ENCODE measurements around the gene HDAC4.

HDAC4 gene

GRCh38 chr2:239003624-239004273 lies 397.1 kb downstream of the HDAC4 start:
- WGBS (ENCODE audit: extremely low coverage, insufficient coverage, insufficient read length), result no CpG with 5 or more reads among the region's 25 CpGs

GRCh38 chr2:239002954-239003623 lies 397.7 kb downstream of the HDAC4 start:
- Histone ChIP-seq H3K4me3 (ENCODE audit: low read depth, low read length) (no peak overlapping the region), H4K12ac (ENCODE audit: low read depth, low read length) (no peak overlapping the region), H3K18ac (ENCODE audit: low read length) (no peak overlapping the region), H2AFZ (ENCODE audit: insufficient read depth, low read length, poor library complexity) (no peak overlapping the region), H3K9me3 (ENCODE audit: insufficient read depth, low read depth, low read length) (peaks cover 3% of the 10 kb centered on the region), H3K27me3 (ENCODE audit: insufficient read depth, low read length) (no peaks in the 10 kb centered on the region), H3K23ac (ENCODE audit: low read length) (no peak overlapping the region), H3K4ac (ENCODE audit: low read depth, low read length) (no peak overlapping the region), H2AK5ac (ENCODE audit: low read length) (no peak overlapping the region), H3K14ac (ENCODE audit: low read length) (no peak overlapping the region), H4K8ac (ENCODE audit: low read depth, low read length) (no peak overlapping the region), H3K9ac (ENCODE audit: low read length) (no peak overlapping the region), H2BK12ac (ENCODE audit: low read length) (no peak overlapping the region), H3K36me3 (ENCODE audit: control insufficient read depth in 1 of 2, insufficient read depth in 2 of 2, low read length in 2 of 2) (no peaks in the 10 kb centered on the region), H3K27ac (ENCODE audit: low read depth, low read length) (no peak overlapping the region), H3K79me1 (ENCODE audit: low read length) (no peaks in the 10 kb centered on the region), H3K79me2 (ENCODE audit: control insufficient read depth, insufficient read depth, low read length, poor library complexity) (no peaks in the 10 kb centered on the region), H3K4me2 (ENCODE audit: low read length) (no peak overlapping the region), H2BK120ac (ENCODE audit: insufficient read depth, low read length, poor library complexity) (no peak overlapping the region), H3K4me1 (ENCODE audit: control insufficient read depth in 1 of 2, insufficient read depth in 2 of 2, low read length in 2 of 2) (no peaks in the 10 kb centered on the region), H4K91ac (ENCODE audit: low read depth, low read length) (no peak overlapping the region), H2BK5ac (ENCODE audit: low read depth, low read length, poor library complexity) (no peak overlapping the region)
- no peak for DNase-seq
- WGBS (ENCODE audit: extremely low coverage, insufficient coverage, insufficient read length), result no CpG with 5 or more reads among the region's 13 CpGs

More at GRCh38 chr2:239003624-239004273, 397.1 kb downstream of the HDAC4 start:
- H3K9ac ChIP-seq (ENCODE audit: low read length), result no peak overlapping the region
- H3K9me3 ChIP-seq (ENCODE audit: insufficient read depth, low read depth, low read length), result peaks cover 3% of the 10 kb centered on the region
- no peak overlapping the region for H3K14ac ChIP-seq (ENCODE audit: low read length)
- H3K4ac ChIP-seq (ENCODE audit: low read depth, low read length), result no peak overlapping the region
- DNase-seq, result no peak
- no peak overlapping the region for H4K8ac ChIP-seq (ENCODE audit: low read depth, low read length)
- H2AK5ac ChIP-seq (ENCODE audit: low read length), result no peak overlapping the region
- H4K91ac ChIP-seq (ENCODE audit: low read depth, low read length), result no peak overlapping the region
- H2BK12ac ChIP-seq (ENCODE audit: low read length), result no peak overlapping the region
- no peak overlapping the region for H3K4me3 ChIP-seq (ENCODE audit: low read depth, low read length)
- no peak overlapping the region for H2BK120ac ChIP-seq (ENCODE audit: insufficient read depth, low read length, poor library complexity)
- H4K12ac ChIP-seq (ENCODE audit: low read depth, low read length), result no peak overlapping the region
- H3K79me1 ChIP-seq (ENCODE audit: low read length), result no peaks in the 10 kb centered on the region
- no peak overlapping the region for H3K27ac ChIP-seq (ENCODE audit: low read depth, low read length)
- H2AFZ ChIP-seq (ENCODE audit: insufficient read depth, low read length, poor library complexity), result no peak overlapping the region
- H3K18ac ChIP-seq (ENCODE audit: low read length), result no peak overlapping the region
- H3K27me3 ChIP-seq (ENCODE audit: insufficient read depth, low read length), result no peaks in the 10 kb centered on the region
- H3K79me2 ChIP-seq (ENCODE audit: control insufficient read depth, insufficient read depth, low read length, poor library complexity), result no peaks in the 10 kb centered on the region
- no peaks in the 10 kb centered on the region for H3K4me1 ChIP-seq (ENCODE audit: control insufficient read depth in 1 of 2, insufficient read depth in 2 of 2, low read length in 2 of 2)
- H2BK5ac ChIP-seq (ENCODE audit: low read depth, low read length, poor library complexity), result no peak overlapping the region
- H3K36me3 ChIP-seq (ENCODE audit: control insufficient read depth in 1 of 2, insufficient read depth in 2 of 2, low read length in 2 of 2), result no peaks in the 10 kb centered on the region
- H3K4me2 ChIP-seq (ENCODE audit: low read length), result no peak overlapping the region
- no peak overlapping the region for H3K23ac ChIP-seq (ENCODE audit: low read length)

GRCh38 chr2:239002591-239002953 lies 398.2 kb downstream of the HDAC4 start:
- H3K4ac ChIP-seq (ENCODE audit: low read depth, low read length), result no peak overlapping the region
- WGBS (ENCODE audit: extremely low coverage, insufficient coverage, insufficient read length), result no CpG with 5 or more reads among the region's 8 CpGs
- no peak overlapping the region for H3K23ac ChIP-seq (ENCODE audit: low read length)
- no peak overlapping the region for H2AK5ac ChIP-seq (ENCODE audit: low read length)
- H2BK12ac ChIP-seq (ENCODE audit: low read length), result no peak overlapping the region
- H3K14ac ChIP-seq (ENCODE audit: low read length), result no peak overlapping the region
- H3K18ac ChIP-seq (ENCODE audit: low read length), result no peak overlapping the region
- no peak overlapping the region for H3K9ac ChIP-seq (ENCODE audit: low read length)
- H2BK120ac ChIP-seq (ENCODE audit: insufficient read depth, low read length, poor library complexity), result no peak overlapping the region
- H4K91ac ChIP-seq (ENCODE audit: low read depth, low read length), result no peak overlapping the region
- no peak overlapping the region for H4K8ac ChIP-seq (ENCODE audit: low read depth, low read length)
- no peak overlapping the region for H2BK5ac ChIP-seq (ENCODE audit: low read depth, low read length, poor library complexity)
- H3K27ac ChIP-seq (ENCODE audit: low read depth, low read length), result no peak overlapping the region
- H3K79me2 ChIP-seq (ENCODE audit: control insufficient read depth, insufficient read depth, low read length, poor library complexity), result no peaks in the 10 kb centered on the region
- H3K9me3 ChIP-seq (ENCODE audit: insufficient read depth, low read depth, low read length), result peaks cover 4% of the 10 kb centered on the region
- H3K4me2 ChIP-seq (ENCODE audit: low read length), result no peak overlapping the region
- H3K4me1 ChIP-seq (ENCODE audit: control insufficient read depth in 1 of 2, insufficient read depth in 2 of 2, low read length in 2 of 2), result no peaks in the 10 kb centered on the region
- no peak overlapping the region for H4K12ac ChIP-seq (ENCODE audit: low read depth, low read length)
- H3K79me1 ChIP-seq (ENCODE audit: low read length), result no peaks in the 10 kb centered on the region
- H3K36me3 ChIP-seq (ENCODE audit: control insufficient read depth in 1 of 2, insufficient read depth in 2 of 2, low read length in 2 of 2), result no peaks in the 10 kb centered on the region
- DNase-seq, result no peak
- no peak overlapping the region for H2AFZ ChIP-seq (ENCODE audit: insufficient read depth, low read length, poor library complexity)
- H3K27me3 ChIP-seq (ENCODE audit: insufficient read depth, low read length), result no peaks in the 10 kb centered on the region
- no peak overlapping the region for H3K4me3 ChIP-seq (ENCODE audit: low read depth, low read length)

GRCh38 chr2:239001794-239002193 lies 399.0 kb downstream of the HDAC4 start:
- no peak overlapping the region for H2BK12ac ChIP-seq (ENCODE audit: low read length)
- H3K4me2 ChIP-seq (ENCODE audit: low read length), result no peak overlapping the region
- no peak for DNase-seq
- H3K4me1 ChIP-seq (ENCODE audit: control insufficient read depth in 1 of 2, insufficient read depth in 2 of 2, low read length in 2 of 2), result no peaks in the 10 kb centered on the region
- no peaks in the 10 kb centered on the region for H3K27me3 ChIP-seq (ENCODE audit: insufficient read depth, low read length)
- H3K23ac ChIP-seq (ENCODE audit: low read length), result no peak overlapping the region
- no peak overlapping the region for H2BK120ac ChIP-seq (ENCODE audit: insufficient read depth, low read length, poor library complexity)
- H3K4me3 ChIP-seq (ENCODE audit: low read depth, low read length), result no peak overlapping the region
- H4K12ac ChIP-seq (ENCODE audit: low read depth, low read length), result no peak overlapping the region
- H2AK5ac ChIP-seq (ENCODE audit: low read length), result no peak overlapping the region
- no peak overlapping the region for H2AFZ ChIP-seq (ENCODE audit: insufficient read depth, low read length, poor library complexity)
- H4K8ac ChIP-seq (ENCODE audit: low read depth, low read length), result no peak overlapping the region
- no peak overlapping the region for H3K18ac ChIP-seq (ENCODE audit: low read length)
- no peak overlapping the region for H3K27ac ChIP-seq (ENCODE audit: low read depth, low read length)
- no peak overlapping the region for H4K91ac ChIP-seq (ENCODE audit: low read depth, low read length)
- no peaks in the 10 kb centered on the region for H3K36me3 ChIP-seq (ENCODE audit: control insufficient read depth in 1 of 2, insufficient read depth in 2 of 2, low read length in 2 of 2)
- no CpG with 5 or more reads among the region's 14 CpGs for whole genome bisulfite sequencing (ENCODE audit: extremely low coverage, insufficient coverage, insufficient read length)
- no peak overlapping the region for H2BK5ac ChIP-seq (ENCODE audit: low read depth, low read length, poor library complexity)
- no peaks in the 10 kb centered on the region for H3K79me1 ChIP-seq (ENCODE audit: low read length)
- no peak overlapping the region for H3K14ac ChIP-seq (ENCODE audit: low read length)
- no peak overlapping the region for H3K9ac ChIP-seq (ENCODE audit: low read length)
- peaks cover 5% of the 10 kb centered on the region for H3K9me3 ChIP-seq (ENCODE audit: insufficient read depth, low read depth, low read length)
- H3K4ac ChIP-seq (ENCODE audit: low read depth, low read length), result no peak overlapping the region
- no peaks in the 10 kb centered on the region for H3K79me2 ChIP-seq (ENCODE audit: control insufficient read depth, insufficient read depth, low read length, poor library complexity)
